ENCODE data around the gene NPAS4. TPM values are rescaled to one million over a fixed set of nuclear protein-coding genes. Genes with fewer than 3 reads are reported as not detected.

The NPAS4 gene
- total RNA-seq, 1 experiment from 2014 or later = 1.6 TPM

GRCh38 chr11:66412110-66412509 is 8.7 kb upstream of the NPAS4 start:
- no peak for TF ChIP-seq CTCF (conservative IDR thresholded peaks at IDR 0.05)
- Histone ChIP-seq H3K27me3 (ENCODE audit: insufficient read depth, low read length) (no peaks in the 10 kb centered on the region; the same call in 1 of the 2 replicates), H3K4ac (ENCODE audit: low read depth, low read length) (no peak overlapping the region), H4K5ac (ENCODE audit: insufficient read length, low read depth, low read length) (no peak overlapping the region), H3K9ac (ENCODE audit: extremely low read depth, insufficient read length, low read length) (no peak overlapping the region), H2BK15ac (ENCODE audit: low read depth, low read length) (no peak overlapping the region), H3K4me2 (ENCODE audit: insufficient read depth, insufficient read length, low read length) (no peak overlapping the region), H2BK5ac (ENCODE audit: insufficient read length, low read length) (no peak overlapping the region), H3T11ph (ENCODE audit: low read length) (no peak overlapping the region), H4K20me1 (ENCODE audit: control insufficient read depth, insufficient read depth, insufficient read length) (no peaks in the 10 kb centered on the region), H2AFZ (ENCODE audit: low read length) (no peak overlapping the region), H2BK20ac (ENCODE audit: low read depth, low read length, poor library complexity, severe bottlenecking) (no peak overlapping the region), H3K56ac (ENCODE audit: insufficient read length, low read depth, low read length) (no peak overlapping the region), H4K8ac (replicated peaks; ENCODE audit: insufficient read length, low read depth, low read length) (no peak overlapping the region), H3K79me1 (ENCODE audit: insufficient read depth, low read depth, low read length, poor library complexity, severe bottlenecking) (no peaks in the 10 kb centered on the region), H3K4me1 (ENCODE audit: insufficient read depth, low read length) (peaks cover 10% of the 10 kb centered on the region), H3K14ac (ENCODE audit: insufficient read depth, low read length) (no peak overlapping the region), H4K91ac (ENCODE audit: insufficient read length, low read depth, low read length) (no peak overlapping the region), H2BK120ac (ENCODE audit: low read depth, low read length, poor library complexity, severe bottlenecking) (no peak overlapping the region), H3K9me3 (ENCODE audit: control insufficient read depth, low read depth, low read length) (no peaks in the 10 kb centered on the region), H3K23me2 (ENCODE audit: insufficient read length, low read depth, low read length, poor library complexity, severe bottlenecking) (peaks cover 10% of the 10 kb centered on the region), H3K18ac (ENCODE audit: insufficient read length, low read depth, low read length) (no peak overlapping the region), H3K79me2 (ENCODE audit: insufficient read depth, low read length) (no peaks in the 10 kb centered on the region), H3K23ac (ENCODE audit: insufficient read length, low read depth, low read length) (no peak overlapping the region), H2AK5ac (ENCODE audit: insufficient read length, low read length) (no peak overlapping the region), H2BK12ac (ENCODE audit: insufficient read length, low read depth, low read length) (no peak overlapping the region), H3K27ac (ENCODE audit: insufficient read length, low read depth, low read length) (no peak overlapping the region)
- Mint-ChIP-seq H3K36me3 (ENCODE audit: insufficient read depth in 1 of 3, low read depth in 3 of 3) (no peaks in the 10 kb centered on the region), H3K27me3 (ENCODE audit: low read depth) (peaks cover 4% of the 10 kb centered on the region), H3K27ac (peak overlapping the region in 1 of 3 experiments; percentile 55; a peak in 2 of 7 replicates), H3K9me3 (no peaks in the 10 kb centered on the region), H3K4me3 (0 out of 5 replicates have a peak overlapping the region, but pooled peaks of 1 of the 2 experiments have one; percentile 1), H3K4me1 (peaks cover 46 to 51% of the 10 kb centered on the region in 2 experiments)
- no CpG with 5 or more reads among the region's 7 CpGs for WGBS (ENCODE audit: extremely low coverage, insufficient read length, low lambda C conversion rate)
- DNase-seq = no peak
